Measurements from ENCODE around the gene IL22RA1.

GRCh38 chr1:24167008-24167407, 24.1 kb upstream of the IL22RA1 start:
- TF ChIP-seq, protein P1, sequence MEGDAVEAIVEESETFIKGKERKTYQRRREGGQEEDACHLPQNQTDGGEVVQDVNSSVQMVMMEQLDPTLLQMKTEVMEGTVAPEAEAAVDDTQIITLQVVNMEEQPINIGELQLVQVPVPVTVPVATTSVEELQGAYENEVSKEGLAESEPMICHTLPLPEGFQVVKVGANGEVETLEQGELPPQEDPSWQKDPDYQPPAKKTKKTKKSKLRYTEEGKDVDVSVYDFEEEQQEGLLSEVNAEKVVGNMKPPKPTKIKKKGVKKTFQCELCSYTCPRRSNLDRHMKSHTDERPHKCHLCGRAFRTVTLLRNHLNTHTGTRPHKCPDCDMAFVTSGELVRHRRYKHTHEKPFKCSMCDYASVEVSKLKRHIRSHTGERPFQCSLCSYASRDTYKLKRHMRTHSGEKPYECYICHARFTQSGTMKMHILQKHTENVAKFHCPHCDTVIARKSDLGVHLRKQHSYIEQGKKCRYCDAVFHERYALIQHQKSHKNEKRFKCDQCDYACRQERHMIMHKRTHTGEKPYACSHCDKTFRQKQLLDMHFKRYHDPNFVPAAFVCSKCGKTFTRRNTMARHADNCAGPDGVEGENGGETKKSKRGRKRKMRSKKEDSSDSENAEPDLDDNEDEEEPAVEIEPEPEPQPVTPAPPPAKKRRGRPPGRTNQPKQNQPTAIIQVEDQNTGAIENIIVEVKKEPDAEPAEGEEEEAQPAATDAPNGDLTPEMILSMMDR (IDR thresholded peaks at IDR 0.05): no peak
- no peak for TF ChIP-seq EZH2 (IDR thresholded peaks at IDR 0.05)
- TF ChIP-seq EZH2phosphoT487 (IDR thresholded peaks at IDR 0.05): no peak
